HG03175 (cell line): ENCODE measurements around the gene LRCH4.

ENCODE experiments used
- ATAC-seq: cut with Tn5 transposase; IDR thresholded peaks from one replicate; pipeline ENCODE4 v1.9.1; 2021; ENCODE audit warnings: mild to moderate bottlenecking, moderate library complexity; ENCODE audit not compliant: unreplicated experiment

The LRCH4 gene

GRCh38 chr7:100604976-100605911 lies 19.3 kb upstream of the LRCH4 start:
- ATAC-seq = peak; percentile 14

- peak; percentile 54 for ATAC-seq
Observed at GRCh38 chr7:100604028-100604975, 18.4 kb upstream of the LRCH4 start.

DNA sequence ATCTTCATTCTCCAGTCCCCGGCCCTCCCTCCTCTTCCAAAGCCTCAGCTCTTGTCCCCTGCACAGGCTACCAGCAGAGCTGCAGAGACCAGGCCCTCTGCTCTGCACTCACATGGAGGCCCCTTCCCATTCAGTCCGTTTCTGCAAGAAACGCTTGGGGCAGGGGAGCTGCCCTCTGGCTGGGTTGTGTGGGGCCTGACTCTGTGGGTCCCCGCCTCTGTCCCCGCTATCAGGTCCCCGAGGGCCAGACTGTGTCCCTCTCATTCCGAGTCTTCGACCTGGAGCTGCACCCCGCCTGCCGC lies 17.7 kb upstream of the LRCH4 start:
- ATAC-seq = no peak

DNA sequence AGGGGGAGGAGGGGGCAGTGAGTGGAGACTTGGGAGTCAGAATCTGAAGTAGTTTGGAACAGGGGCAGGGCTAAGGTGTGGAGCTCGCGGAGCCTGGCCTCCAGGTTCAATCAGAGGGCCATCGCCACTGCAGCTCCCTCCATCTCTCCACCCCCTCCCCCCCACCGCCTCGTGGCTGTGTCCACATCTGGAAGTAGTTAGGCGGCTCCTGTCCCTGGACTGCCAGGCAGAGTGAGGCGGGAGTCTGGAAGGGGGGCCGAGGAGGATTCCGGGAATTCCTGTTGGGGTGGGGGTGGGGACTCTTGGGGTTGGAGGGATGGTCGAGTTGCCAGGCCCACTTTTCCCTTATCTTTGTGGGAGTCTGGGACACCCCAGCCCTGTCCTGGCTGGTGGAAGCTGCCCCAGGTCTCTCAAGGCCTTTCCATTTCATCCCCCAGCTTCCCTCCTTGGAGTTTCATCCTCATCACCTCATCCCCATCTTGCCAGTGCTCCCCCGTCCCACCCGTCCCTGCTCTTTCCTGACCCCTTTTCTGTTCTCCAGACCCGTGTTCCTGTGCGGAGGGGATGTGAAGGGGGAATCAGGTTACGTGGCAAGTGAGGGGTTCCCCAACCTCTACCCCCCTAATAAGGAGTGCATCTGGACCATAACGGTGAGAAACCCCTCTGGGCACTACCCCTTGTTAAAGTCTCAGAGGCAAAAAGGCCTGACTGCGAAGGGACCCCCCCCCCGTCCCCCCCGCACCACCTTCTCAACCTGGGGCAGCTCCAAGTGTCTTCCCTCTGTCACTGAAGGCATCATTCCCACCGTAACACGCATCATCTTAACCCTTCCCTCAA lies 17.2 kb upstream of the LRCH4 start:
- ATAC-seq = no peak

- no peak for ATAC-seq
Observed at GRCh38 chr7:100600730-100601038, 14.8 kb upstream of the LRCH4 start.

GRCh38 chr7:100599911-100600729 lies 14.2 kb upstream of the LRCH4 start:
- ATAC-seq = no peak

DNA sequence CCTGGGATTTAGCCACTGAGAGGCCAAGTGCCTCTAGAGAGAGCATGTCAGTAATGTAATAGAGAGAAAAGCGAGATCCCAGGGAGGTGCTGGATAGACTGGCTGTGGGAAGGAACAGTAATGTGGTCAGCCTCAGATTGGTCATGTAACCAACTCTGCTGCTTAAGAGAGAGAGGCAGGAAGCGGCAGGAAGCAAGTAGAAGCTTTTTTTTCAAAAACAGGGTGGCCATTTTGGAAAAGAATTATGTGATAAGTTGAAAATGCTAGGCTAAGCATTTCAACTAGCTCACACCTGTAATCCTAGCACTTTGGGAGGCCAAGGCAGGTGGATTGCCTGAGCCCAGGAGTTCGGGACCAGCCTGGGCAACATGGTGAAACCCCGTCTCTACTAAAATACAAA lies 12.5 kb upstream of the LRCH4 start:
- no peak for ATAC-seq

GRCh38 chr7:100595188-100595587 lies 9.3 kb upstream of the LRCH4 start:
- ATAC-seq = no peak

DNA sequence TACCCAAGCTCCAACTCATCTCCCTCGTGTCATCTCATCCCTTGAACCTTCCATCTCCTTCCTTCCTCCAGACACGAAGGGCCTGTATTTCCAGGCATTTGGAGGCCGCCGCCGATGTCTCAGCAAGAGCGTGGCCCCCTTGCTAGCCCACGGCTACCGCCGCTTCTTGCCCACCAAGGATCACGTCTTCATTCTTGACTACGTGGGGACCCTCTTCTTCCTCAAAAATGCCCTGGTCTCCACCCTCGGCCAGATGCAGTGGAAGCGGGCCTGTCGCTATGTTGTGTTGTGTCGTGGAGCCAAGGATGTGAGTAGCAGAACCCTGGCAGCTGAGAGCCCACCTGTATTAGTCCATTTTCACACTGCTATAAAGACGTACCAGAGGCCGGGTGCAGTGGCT lies 5.7 kb upstream of the LRCH4 start:
- ATAC-seq = no peak

DNA sequence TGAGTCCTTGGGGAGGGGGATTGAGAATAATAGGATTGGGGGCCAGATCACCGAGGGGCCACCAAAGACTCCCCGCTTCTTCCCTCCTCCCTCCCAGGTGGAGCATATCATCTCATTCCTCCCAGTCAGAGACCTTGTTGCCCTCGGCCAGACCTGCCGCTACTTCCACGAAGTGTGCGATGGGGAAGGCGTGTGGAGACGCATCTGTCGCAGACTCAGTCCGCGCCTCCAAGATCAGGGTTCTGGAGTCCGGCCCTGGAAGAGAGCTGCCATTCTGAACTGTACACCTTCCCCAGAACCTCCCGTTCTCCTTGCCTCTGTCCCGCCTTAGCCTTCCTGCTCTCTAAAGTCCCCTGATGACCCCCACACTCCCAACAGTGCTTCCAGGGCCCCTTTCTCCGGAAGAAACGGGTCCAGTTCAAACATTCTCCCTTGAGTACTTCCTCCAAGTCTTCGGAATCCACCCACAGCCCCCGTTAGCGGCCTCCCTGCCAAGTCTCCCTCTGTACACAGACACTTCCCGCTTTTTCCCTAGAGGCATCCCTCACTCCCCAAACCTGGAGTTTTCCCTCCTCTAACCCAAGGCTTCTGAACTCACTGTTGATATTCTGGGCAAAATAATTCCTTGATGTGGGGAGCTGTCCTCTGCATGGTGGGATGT lies 4.3 kb upstream of the LRCH4 start:
- no peak for ATAC-seq

GRCh38 chr7:100589341-100589947 lies 3.5 kb upstream of the LRCH4 start:
- no peak for ATAC-seq

DNA sequence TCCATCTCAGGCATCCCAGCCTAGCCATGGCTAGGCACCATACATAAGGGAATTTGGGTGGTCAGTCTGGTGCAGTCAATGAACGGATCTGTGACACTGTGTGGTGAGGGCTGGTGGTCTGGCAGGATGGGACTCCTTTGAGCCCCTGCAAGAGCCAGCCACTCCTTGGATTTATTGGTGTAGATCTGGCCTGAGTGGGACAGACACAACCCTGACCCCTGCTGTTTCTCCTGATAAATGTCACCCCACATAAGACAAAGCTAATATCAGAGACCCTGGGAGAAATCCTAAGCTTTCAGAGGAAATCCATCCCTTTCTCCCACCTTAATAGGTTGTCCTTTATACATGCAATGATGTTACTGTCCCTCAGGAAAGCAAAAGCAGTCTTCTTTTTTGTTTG lies 2.5 kb upstream of the LRCH4 start:
- no peak for ATAC-seq

- peak; percentile 82 for ATAC-seq
Observed at GRCh38 chr7:100586266-100587025, 517 bp upstream of the LRCH4 start, which contains the start of gene FBXO24. Gene FBXO24, plus strand, starts transcription at chr7:100586328. Its CDS starts 298 bp downstream, at chr7:100586626.

- ATAC-seq = no peak
Observed at GRCh38 chr7:100584683-100585510, 1.0 kb downstream of the LRCH4 start.

DNA sequence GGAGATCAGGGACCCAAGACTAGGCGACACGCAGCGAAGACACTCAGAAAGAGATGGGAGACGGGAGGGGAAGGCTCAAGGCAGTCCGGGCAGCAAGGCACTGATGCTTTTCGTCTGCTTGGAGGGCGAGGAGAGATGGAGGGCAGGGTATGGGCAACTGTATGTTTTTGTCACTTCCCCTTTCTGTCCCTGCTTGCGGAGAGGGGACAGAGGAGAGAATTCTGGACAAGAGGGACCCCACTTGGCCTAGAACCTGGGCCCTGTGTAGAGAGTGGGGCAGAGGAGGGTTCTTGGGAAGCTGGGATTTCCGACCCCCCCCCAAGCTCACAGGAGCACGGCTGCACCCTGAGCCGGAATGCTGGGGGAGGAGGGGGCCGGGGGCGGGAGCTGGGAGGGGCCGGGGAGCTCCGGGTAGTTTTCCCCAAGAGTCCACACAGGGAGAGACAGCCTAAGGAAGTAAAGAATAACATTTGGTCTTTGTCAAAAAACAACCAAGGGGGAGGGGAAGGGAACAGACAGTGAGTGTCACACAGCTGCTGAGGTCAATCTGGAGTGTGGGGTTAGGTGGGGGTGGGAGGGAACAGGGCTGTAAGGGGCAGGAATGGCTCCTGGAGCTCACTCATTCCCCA lies 1.8 kb downstream of the LRCH4 start:
- no peak for ATAC-seq

GRCh38 chr7:100583132-100584053 lies 2.5 kb downstream of the LRCH4 start:
- ATAC-seq = no peak
